ENCODE data around the gene RPS6KL1.

GRCh38 chr14:74921053-74921620 lies 1.9 kb downstream of the RPS6KL1 start:
- TF ChIP-seq, protein P1, sequence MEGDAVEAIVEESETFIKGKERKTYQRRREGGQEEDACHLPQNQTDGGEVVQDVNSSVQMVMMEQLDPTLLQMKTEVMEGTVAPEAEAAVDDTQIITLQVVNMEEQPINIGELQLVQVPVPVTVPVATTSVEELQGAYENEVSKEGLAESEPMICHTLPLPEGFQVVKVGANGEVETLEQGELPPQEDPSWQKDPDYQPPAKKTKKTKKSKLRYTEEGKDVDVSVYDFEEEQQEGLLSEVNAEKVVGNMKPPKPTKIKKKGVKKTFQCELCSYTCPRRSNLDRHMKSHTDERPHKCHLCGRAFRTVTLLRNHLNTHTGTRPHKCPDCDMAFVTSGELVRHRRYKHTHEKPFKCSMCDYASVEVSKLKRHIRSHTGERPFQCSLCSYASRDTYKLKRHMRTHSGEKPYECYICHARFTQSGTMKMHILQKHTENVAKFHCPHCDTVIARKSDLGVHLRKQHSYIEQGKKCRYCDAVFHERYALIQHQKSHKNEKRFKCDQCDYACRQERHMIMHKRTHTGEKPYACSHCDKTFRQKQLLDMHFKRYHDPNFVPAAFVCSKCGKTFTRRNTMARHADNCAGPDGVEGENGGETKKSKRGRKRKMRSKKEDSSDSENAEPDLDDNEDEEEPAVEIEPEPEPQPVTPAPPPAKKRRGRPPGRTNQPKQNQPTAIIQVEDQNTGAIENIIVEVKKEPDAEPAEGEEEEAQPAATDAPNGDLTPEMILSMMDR (IDR thresholded peaks at IDR 0.05), result no peak
- TF ChIP-seq POLR2A (IDR thresholded peaks at IDR 0.05; ENCODE audit: low read length), result no peak
- TF ChIP-seq CBX2 (IDR thresholded peaks at IDR 0.05; ENCODE audit: borderline replicate concordance, low read depth), result no peak
- TF ChIP-seq EP300 (IDR thresholded peaks at IDR 0.05), result no peak
- TF ChIP-seq SMC3 (IDR thresholded peaks at IDR 0.05), result no peak
- TF ChIP-seq RCOR1 (IDR thresholded peaks at IDR 0.05; ENCODE audit: low read depth, low read length), result no peak
- no peak for TF ChIP-seq NR3C1 (IDR thresholded peaks at IDR 0.05)
- TF ChIP-seq, protein P2, sequence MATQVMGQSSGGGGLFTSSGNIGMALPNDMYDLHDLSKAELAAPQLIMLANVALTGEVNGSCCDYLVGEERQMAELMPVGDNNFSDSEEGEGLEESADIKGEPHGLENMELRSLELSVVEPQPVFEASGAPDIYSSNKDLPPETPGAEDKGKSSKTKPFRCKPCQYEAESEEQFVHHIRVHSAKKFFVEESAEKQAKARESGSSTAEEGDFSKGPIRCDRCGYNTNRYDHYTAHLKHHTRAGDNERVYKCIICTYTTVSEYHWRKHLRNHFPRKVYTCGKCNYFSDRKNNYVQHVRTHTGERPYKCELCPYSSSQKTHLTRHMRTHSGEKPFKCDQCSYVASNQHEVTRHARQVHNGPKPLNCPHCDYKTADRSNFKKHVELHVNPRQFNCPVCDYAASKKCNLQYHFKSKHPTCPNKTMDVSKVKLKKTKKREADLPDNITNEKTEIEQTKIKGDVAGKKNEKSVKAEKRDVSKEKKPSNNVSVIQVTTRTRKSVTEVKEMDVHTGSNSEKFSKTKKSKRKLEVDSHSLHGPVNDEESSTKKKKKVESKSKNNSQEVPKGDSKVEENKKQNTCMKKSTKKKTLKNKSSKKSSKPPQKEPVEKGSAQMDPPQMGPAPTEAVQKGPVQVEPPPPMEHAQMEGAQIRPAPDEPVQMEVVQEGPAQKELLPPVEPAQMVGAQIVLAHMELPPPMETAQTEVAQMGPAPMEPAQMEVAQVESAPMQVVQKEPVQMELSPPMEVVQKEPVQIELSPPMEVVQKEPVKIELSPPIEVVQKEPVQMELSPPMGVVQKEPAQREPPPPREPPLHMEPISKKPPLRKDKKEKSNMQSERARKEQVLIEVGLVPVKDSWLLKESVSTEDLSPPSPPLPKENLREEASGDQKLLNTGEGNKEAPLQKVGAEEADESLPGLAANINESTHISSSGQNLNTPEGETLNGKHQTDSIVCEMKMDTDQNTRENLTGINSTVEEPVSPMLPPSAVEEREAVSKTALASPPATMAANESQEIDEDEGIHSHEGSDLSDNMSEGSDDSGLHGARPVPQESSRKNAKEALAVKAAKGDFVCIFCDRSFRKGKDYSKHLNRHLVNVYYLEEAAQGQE (IDR thresholded peaks at IDR 0.05), result no peak

All from A549 (cell line).